Measurements from ENCODE around the gene PI16.
A peak's percentile ranks its signal among the peaks of the same experiment; 100 is the strongest.

The PI16 gene

DNA sequence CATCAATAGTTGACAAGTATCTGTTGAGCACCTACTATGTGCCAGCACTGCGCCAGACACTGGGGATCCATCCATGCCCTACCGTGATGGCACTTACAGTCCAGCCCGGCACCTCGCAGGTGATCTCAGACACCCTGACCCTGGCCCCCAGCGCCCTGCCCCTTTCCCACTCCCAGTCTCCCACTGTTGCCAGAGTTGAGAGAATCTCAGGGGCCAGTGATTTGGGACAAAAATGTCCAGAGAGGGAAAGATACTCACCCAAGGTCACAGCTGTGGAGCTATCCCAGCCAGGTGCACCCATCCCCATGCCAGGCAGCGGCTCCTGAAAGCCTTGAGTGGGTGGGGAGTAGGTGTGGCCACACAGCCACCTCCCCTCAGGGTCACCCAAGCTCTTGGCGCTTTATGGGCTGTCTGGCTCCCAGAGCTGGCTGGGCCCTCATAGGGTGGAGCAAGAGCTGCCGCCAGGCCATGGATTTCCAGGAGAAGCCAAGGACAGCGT is 3.3 kb downstream of the PI16 start:
- DNase-seq (ENCODE audit: low read depth, low spot score) = no peak

DNA sequence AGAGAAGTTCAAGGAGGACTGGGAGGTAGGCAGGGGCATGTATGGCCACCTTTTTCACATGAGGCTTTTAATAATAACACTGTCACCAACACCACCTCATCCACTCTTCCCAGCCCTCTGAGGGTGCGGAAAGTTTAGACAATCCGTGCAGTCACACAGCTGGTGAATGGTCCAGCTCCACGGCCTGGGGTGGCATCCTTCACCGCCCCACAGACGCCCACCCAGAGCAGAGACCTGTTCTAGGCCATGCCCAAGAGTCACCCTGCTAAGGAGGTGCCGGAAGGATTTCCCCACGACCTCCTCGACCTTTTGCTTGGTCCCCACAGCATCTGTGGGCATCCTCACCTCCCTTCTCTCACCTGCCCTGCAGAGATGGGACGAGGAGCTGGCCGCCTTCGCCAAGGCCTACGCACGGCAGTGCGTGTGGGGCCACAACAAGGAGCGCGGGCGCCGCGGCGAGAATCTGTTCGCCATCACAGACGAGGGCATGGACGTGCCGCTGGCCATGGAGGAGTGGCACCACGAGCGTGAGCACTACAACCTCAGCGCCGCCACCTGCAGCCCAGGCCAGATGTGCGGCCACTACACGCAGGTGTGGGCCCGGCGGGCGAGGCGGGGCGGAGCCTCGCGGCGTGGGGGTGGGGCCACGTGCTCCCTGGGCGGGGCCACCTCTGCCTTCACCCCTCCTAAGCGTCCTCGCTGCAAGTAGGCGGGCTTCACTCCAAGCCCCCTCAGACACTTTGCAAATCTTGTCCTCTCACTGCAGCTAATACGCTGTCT is 4.4 kb downstream of the PI16 start:
- peak; percentile 37 for DNase-seq (ENCODE audit: low read depth, low spot score)

DNA sequence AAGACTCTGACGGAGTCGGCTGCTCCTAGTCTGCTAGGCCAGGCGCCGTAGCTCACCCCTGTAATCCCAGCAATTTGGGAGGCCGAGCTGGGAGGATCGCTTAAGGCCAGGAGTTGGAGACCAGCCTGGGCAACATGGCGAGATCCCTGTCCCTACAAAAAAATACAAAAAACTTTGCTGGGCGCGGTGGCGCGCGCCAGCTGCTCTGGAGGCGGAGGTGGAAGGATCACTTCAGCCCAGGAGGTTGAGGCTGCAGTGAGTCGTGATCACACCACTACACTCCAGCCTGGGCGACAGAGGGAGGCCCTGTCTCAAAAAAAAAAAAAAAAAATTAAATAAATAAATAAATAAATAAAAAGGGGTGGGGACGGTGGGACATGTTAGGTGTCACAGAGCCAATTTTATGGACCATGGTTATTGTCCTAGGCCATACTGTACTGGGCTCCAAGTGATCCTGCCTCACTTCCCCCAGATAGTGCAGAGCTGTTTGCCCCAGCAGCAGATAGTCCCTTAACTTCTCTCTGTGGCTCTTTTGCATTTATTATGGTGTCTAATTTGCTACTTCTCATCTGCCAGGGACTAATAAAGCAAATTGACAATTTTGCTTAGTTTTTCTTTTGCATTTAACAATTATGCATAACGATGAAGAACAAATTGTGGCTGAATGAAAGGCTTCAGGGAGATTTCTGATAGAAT is 5.2 kb downstream of the PI16 start:
- no peak for DNase-seq (ENCODE audit: low read depth, low spot score)

DNA sequence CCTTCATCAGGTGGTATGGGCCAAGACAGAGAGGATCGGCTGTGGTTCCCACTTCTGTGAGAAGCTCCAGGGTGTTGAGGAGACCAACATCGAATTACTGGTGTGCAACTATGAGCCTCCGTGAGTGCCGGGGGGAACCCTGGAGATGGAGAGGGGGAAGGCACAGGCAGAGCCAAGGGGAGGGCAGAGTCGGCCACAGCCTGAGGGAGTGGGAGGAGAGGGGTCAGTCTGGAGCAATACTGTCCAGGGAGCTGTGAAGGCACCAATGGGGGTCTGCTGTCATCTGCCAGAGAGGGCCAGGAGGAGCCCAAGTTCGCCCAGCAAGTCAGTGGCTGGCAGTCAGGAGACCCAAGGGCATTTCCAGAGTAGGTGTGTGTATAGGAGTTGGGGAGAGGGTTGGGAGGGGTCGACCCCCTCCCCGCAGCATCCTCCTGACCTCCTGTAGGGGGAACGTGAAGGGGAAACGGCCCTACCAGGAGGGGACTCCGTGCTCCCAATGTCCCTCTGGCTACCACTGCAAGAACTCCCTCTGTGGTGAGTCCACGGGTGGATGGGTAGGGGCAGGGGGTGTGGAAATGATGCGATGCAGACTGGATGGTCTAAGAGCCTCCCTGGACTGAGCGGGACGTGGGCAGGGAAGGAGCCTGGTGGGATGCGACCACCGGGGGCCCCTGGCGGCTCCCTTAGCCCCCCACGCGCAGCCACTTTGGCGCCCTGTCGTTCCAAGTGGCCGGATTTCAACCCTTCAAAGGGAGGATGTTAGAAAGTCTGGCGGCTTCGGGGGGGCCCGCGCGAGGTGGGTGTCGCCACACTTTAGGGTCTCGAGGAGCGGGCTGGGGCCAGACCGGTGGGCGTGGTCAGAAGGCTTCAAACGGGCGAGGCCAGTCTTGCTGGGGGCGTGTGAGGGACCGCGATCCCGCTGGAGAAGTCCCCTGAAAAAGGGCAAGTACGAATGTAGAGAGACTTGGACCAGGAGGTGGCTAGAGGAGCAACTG is 7.2 kb downstream of the PI16 start:
- DNase-seq (ENCODE audit: low read depth, low spot score) = no peak

DNA sequence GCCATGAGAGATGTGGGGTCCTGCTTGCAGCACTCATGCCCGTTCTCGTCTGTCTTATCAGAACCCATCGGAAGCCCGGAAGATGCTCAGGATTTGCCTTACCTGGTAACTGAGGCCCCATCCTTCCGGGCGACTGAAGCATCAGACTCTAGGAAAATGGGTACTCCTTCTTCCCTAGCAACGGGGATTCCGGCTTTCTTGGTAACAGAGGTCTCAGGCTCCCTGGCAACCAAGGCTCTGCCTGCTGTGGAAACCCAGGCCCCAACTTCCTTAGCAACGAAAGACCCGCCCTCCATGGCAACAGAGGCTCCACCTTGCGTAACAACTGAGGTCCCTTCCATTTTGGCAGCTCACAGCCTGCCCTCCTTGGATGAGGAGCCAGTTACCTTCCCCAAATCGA is 8.3 kb downstream of the PI16 start:
- peak; percentile 85 for DNase-seq (ENCODE audit: low read depth, low spot score)

DNA sequence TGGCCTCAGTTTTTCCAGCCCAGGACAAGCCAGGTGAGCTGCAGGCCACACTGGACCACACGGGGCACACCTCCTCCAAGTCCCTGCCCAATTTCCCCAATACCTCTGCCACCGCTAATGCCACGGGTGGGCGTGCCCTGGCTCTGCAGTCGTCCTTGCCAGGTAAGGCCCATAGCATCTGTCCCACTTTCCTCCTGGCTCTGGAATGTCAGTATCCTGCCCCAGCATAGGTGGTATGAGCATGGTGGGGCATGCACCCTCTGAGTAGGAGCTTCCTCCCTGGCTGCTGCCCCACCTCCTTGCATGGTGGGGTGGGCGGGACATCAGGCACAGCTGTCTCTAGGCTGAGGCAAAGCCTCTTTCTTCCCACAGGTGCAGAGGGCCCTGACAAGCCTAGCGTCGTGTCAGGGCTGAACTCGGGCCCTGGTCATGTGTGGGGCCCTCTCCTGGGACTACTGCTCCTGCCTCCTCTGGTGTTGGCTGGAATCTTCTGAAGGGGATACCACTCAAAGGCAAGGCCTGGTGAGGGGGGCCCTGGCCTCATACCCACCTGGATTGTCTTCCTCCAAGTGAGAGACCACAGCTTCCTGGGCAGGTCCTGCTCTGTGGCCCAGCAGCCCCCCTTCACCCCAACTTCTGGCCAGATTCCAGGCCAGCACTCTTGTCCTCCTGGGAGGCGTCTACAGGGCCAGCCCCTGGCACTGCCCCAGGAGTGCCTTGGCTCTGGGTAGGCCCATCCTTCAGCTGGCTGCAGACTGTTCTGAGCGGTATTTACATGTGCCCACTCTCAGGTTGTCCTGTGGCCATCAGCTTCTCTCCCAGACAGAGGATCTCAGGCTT is 9.1 kb downstream of the PI16 start:
- DNase-seq (ENCODE audit: low read depth, low spot score) = no peak

DNA sequence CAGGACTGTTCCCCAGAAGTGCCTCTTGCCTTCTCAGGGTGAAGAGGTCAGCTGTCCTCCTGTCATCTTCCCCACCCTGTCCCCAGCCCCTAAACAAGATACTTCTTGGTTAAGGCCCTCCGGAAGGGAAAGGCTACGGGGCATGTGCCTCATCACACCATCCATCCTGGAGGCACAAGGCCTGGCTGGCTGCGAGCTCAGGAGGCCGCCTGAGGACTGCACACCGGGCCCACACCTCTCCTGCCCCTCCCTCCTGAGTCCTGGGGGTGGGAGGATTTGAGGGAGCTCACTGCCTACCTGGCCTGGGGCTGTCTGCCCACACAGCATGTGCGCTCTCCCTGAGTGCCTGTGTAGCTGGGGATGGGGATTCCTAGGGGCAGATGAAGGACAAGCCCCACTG is 9.8 kb downstream of the PI16 start:
- DNase-seq (ENCODE audit: low read depth, low spot score) = no peak

DNA sequence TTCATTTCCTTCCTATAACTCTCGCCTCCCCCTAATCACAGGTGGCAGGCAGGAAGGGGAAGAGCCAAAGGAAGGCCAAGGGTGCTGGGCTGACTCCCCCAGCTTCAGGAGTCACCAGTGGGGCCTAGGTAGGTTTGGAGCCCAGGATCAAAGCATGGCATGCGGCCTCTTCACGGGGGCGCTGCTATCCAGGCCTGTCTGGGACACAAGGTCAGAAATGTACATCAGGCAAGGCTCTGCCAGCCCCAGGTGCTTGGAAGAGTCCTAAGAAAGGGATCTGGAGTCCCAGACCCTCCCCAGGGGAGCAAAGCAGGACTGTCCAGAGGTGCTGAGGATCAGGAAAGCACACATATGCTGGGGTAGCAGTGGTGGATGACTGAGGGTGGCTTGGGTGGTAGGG is 10.4 kb downstream of the PI16 start:
- no peak for DNase-seq (ENCODE audit: low read depth, low spot score)

DNA sequence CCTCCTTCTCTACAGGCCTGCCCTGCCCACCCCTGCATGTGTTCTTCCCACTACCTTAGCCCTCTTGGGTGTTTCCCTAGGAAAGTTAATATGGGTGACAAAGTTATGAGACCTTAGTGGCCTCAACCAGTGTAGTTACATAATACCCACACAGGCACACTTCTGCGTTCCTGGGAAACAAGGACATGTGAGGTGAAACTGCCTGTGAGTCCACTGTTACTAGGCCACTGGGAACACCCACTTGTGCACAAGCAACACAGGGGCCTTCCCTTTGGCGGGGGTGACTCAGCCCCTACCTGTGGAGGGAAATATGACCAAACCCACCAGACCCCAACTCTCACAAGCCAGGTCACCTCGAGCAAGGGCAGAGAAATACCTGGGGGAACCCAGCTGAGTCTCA is 12.8 kb downstream of the PI16 start:
- DNase-seq (ENCODE audit: low read depth, low spot score) = no peak

DNA sequence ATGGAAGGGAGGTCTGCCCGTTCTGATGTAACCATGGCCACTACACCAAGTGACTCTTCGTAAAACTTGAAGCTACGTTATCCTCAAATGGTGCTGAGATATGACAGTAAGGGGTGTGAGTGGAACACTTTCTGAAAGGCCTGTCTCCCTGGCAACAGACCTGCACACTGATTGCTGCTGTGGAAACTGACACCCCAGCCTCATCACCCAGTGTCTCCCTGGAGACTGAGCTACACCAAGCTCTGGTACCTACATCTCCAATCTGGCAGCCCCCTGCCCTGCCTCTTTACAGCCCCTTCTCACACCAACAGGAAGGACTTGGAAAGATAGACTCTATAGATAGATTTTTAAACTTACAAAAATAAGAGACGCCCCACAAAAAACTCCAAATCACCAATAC is 13.2 kb downstream of the PI16 start:
- DNase-seq (ENCODE audit: low read depth, low spot score) = no peak

DNA sequence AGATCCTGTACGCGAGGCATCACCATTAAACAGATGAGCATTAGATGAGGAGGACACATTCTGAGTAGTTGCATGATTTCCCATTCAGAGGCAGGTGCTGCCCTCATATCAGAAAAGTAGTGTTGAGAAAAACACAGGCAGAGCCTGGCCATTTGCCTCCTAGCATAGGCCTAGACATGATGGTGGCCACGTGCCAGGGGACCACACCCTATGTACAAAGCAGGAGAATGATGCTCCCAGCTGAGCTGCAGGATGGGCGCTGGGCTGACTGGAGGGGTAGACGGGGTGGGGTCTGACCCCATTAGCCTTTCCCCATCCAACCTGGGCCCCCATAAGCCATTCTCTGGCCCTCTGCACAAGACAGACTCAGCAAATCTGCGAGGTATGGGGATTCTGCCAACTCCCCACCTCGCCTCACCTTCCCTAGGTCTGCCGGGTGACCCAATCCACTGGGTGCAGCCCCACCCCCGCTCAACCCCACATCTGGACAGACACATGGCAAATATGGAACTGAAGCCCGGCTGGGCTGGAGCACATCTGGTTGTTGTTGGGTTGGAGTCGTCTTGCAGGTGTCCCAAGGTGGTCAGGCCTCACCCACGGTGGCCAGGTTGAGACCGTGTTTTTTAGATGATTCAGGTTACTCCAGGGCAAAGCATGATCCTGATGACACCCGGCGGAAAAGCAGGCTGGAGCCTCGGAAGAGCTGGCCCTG is 13.9 kb downstream of the PI16 start:
- no peak for DNase-seq (ENCODE audit: low read depth, low spot score)

DNA sequence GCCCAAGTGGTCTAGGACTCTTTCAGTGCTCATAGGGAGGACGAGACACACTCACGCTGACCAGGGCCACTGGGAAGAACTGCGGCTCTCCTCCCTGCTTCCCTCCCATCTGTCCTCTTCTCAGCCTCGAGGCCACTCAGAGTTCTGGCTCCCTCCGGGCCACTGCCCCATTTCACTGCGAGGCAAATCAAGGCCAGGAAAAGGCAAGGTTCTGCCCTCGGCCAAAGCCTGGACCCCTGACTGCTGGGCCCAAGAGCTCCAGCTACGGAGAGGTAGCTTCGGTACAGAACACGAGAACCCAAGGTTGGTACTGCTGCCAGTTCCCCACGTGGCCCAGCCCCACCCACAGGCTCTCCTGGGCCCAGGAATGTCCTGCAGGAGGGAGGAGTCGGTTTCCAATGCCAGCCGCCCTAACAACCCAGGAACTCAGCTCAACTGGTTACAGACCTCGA is 14.7 kb downstream of the PI16 start:
- no peak for DNase-seq (ENCODE audit: low read depth, low spot score)

DNA sequence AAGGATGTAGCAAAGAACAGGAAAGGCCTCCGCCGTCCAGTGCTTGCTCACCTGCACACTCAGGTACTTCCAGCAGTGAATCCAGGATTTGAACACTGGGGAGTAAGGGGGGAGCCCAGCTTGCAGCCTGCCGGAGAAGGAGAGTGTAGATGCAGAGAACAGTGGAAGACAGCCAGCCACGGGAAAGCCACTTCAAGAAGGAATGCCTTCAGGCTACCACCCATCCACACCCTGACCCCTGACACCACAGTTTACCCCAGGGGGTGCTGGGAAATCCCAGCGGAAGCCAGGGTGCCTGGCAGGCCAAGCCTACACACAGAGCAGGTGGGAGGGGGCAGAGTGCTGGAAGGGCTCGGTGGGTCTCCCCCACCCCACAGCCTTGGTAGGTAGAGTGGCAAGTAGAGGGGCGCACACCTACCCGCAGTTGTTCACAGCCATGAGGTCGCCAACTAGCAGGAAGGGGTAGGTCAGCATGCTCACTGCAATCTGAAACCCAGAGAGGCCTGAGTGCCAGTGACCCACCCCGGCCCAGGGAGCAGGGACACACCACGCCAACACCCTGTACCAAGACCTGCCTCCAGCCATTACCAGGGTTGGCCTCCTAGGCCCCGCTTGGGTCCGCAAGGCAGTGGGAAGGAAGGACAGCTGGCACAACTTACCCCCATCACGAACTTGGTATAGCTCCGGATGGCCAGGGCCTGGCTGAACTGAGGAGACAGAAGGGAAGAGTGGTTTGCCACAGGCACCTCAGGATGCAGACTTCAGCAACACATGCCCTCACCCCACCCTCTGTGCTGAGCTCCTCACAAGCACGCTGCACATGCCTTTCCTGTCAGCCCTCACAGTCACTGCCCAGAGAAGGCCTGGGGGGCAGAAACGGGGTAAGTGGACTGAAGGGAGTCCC is 15.7 kb downstream of the PI16 start:
- no peak for DNase-seq (ENCODE audit: low read depth, low spot score)

DNA sequence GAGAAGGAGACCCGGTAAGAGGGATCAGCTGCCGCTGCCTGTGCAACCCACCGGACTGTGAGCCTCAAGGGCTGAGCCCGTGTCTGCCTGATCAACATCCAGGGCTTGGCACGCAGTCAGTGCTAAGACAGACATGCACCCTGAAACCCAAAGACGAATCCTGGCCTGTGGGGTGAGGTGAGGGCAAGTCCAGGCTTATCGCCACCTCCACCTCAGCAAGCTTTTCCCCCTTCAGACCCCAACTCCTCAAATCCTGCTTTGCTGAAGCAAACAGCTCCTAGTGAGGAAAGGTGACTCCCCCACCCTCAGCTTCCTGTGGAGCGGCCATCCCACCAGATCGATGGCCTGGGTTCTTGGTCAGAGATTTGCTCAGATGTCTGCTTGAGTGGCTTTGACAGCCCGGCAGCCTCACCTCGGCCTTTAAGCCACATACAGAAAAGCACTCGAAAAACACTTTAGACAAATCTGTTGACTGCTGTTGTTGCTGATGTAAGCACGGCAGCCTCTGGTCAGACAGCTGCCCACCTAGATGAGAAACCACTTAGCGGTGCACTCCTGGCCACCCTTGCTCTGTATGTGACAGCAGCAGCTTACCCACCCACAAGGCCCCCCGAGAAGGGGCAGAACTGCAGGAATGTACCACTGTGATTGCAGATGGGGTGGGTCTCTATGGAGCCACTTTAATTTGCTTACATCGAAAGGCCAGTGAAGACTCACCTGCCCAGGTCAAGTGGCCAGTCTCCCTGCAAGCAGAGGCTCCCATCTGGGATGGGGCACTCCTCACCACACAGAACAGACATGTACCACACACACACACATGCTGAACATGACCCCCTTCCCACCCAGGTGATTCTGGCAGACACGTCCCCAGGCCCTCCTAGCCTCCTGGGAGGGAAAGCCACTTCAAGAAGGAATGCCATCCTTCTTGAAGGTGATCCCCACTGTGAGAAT is 16.6 kb downstream of the PI16 start:
- DNase-seq (ENCODE audit: low read depth, low spot score) = no peak

DNA sequence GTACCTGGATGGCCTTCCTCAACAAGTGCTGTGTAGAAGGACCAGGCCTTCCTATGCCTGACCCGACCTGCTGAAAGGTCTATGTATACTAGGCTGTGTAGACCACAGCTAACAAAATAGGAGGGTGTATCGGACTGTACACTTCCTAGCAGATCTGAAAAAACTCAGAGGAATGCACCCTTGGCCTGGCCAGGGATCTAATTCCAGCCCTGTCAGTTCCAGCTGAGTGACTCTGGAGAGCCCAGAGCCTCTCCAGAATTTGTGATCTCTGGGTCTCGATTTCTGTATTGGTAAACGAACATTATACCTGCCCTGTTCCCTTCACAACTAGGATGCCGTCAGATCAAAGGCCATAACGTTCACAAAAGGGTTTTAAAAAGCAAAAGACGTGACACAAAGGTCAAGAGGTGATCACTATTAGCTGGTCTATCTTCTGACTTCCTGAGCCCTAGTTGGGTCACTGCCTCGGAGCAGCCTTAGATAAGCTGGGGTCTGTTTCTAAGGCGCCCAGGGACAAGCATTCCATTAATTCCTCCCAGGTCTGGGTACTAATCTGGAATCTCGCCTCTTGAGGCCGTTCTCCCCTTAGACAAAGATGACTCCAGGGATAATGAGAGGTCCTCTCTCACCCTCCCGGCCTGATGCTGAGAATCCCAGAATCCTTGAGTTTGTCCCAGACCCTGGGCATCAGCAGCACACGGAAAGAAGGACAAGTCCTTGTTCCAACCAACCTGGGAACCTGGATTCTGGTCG is 17.6 kb downstream of the PI16 start:
- peak; percentile 45 for DNase-seq (ENCODE audit: low read depth, low spot score)

DNA sequence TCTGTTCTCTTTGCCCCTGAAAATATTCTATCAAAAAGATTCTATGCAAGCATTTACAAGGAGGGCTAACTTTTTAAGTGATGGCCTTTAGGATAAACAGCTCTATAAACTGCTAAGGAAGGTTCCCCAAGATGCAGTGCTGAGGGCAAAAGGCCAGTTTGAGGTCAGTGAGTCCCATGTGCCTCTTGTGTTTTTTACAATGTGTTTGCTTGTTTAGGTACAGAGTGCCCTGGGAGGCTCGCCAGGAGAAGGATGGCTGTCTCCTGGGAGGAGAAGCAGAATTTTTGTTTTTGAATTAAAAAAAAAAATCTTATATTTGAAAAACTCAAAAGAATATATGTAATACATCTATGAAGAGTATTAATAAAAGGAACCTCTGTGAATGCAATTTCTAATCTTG is 18.7 kb downstream of the PI16 start:
- no peak for DNase-seq (ENCODE audit: low read depth, low spot score)

DNA sequence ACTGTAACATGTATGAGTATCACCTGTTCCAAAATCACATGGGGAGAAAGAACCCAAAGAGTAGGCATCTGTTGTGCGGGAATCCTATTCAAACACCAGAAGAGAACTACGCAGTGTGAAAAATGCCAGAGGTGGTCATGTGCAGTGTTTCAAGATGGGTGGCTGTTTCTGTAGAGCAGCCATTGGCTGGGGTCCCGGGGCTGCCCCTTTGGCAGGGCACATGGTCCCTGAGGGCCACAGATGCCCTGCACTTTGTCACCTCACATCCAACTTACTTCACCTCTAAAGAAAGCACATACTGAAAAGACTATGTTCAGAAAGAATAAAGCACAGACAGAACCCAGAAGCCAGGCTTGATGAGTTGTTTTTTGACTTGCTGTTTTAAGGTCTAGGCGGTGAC is 19.1 kb downstream of the PI16 start:
- DNase-seq (ENCODE audit: low read depth, low spot score) = no peak

All from ELF-1 (cell line).